Lower leg skin (tissue), 3 donors: ENCODE measurements around the gene CST7.

Experiments used
- POLR2A ChIP-seq, 2 donors: fragments of 450-650 bp; IDR thresholded peaks; one replicate each; pipeline ENCODE4 v1.6.1; 2016 to 2017; ENCODE audit warnings: antibody characterized with exemption in 2 of 2, mild to moderate bottlenecking in 1 of 2, moderate library complexity in 1 of 2
- TF ChIP-seq, protein P1 (sequence below), 3 donors: fragments of 450-650 bp; IDR thresholded peaks; one replicate each; pipeline ENCODE4 v1.5.1; 2016; ENCODE audit warnings: antibody characterized with exemption in 3 of 3, mild to moderate bottlenecking in 3 of 3, moderate library complexity in 2 of 3

DNA sequence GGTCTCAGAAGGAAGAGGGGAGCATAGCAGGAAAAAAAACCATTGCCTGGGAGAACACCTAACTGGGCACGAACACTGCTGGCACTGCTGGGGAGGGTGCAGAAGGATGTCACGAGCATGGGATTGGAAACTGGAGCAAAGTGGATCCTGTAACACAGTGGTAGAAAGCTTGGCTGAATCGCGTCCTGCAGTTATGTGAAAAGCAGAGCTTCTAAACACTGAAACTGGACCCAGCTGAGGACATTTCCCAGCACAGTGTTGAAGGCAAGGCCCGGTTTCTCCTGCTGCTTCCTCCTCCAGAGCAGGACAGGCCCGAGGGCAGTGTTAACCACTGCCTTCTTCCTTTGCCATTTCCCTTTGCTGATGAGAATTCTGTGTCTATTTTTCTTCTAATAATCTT, 36.7 kb downstream of the CST7 start:
- TF ChIP-seq, protein P1, sequence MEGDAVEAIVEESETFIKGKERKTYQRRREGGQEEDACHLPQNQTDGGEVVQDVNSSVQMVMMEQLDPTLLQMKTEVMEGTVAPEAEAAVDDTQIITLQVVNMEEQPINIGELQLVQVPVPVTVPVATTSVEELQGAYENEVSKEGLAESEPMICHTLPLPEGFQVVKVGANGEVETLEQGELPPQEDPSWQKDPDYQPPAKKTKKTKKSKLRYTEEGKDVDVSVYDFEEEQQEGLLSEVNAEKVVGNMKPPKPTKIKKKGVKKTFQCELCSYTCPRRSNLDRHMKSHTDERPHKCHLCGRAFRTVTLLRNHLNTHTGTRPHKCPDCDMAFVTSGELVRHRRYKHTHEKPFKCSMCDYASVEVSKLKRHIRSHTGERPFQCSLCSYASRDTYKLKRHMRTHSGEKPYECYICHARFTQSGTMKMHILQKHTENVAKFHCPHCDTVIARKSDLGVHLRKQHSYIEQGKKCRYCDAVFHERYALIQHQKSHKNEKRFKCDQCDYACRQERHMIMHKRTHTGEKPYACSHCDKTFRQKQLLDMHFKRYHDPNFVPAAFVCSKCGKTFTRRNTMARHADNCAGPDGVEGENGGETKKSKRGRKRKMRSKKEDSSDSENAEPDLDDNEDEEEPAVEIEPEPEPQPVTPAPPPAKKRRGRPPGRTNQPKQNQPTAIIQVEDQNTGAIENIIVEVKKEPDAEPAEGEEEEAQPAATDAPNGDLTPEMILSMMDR (IDR thresholded peaks at IDR 0.05), result no peak
- no peak for TF ChIP-seq POLR2A (IDR thresholded peaks at IDR 0.05)
